ES-I3 (cell line): ENCODE results near the gene STK11.

Experiments used
- H3K36me3 ChIP-seq: 2 replicates; pipeline ENCODE4 v1.6.1; 2013; ENCODE audit warnings: mild to moderate bottlenecking, low read length, control low read depth, moderate library complexity; ENCODE audit not compliant: insufficient read depth
- H3K4me1 ChIP-seq: 2 replicates; pipeline ENCODE4 v1.6.1; 2013; ENCODE audit warnings: mild to moderate bottlenecking, control low read depth, low read length; ENCODE audit not compliant: insufficient read depth
- H3K9ac ChIP-seq: 2 replicates; pipeline ENCODE4 v1.6.1; 2013; ENCODE audit warnings: low read depth, mild to moderate bottlenecking, low read length, moderate library complexity
- H3K9me3 ChIP-seq: 2 replicates; pipeline ENCODE4 v1.6.1; 2013; ENCODE audit warnings: mild to moderate bottlenecking, low read length, moderate library complexity; ENCODE audit not compliant: control insufficient read depth, insufficient read depth

STK11 gene

GRCh38 chr19:1164684-1165531, 40.7 kb upstream of the STK11 start:
- no peak overlapping the region for H3K9ac ChIP-seq
- H3K36me3 ChIP-seq, result no peaks in the 10 kb centered on the region
- H3K9me3 ChIP-seq, result no peaks in the 10 kb centered on the region
- peaks cover 14% of the 10 kb centered on the region for H3K4me1 ChIP-seq

GRCh38 chr19:1166872-1167573, 38.6 kb upstream of the STK11 start:
- Histone ChIP-seq H3K9ac (no peak overlapping the region), H3K4me1 (peaks cover 29% of the 10 kb centered on the region), H3K36me3 (no peaks in the 10 kb centered on the region), H3K9me3 (no peaks in the 10 kb centered on the region)

GRCh38 chr19:1167687-1168571, 37.6 kb upstream of the STK11 start:
- H3K36me3 ChIP-seq, result no peaks in the 10 kb centered on the region
- peaks cover 34% of the 10 kb centered on the region for H3K4me1 ChIP-seq
- no peak overlapping the region for H3K9ac ChIP-seq
- no peaks in the 10 kb centered on the region for H3K9me3 ChIP-seq

GRCh38 chr19:1168572-1169410, 36.8 kb upstream of the STK11 start:
- H3K36me3 ChIP-seq, result no peaks in the 10 kb centered on the region
- H3K9ac ChIP-seq, result no peak overlapping the region
- H3K9me3 ChIP-seq, result no peaks in the 10 kb centered on the region
- H3K4me1 ChIP-seq, result peaks cover 34% of the 10 kb centered on the region

- Histone ChIP-seq H3K9ac (no peak overlapping the region), H3K36me3 (no peaks in the 10 kb centered on the region), H3K9me3 (no peaks in the 10 kb centered on the region), H3K4me1 (peaks cover 34% of the 10 kb centered on the region)
Measured at GRCh38 chr19:1169411-1169791, 36.2 kb upstream of the STK11 start.

GRCh38 chr19:1169921-1170885, 35.4 kb upstream of the STK11 start:
- peaks cover 34% of the 10 kb centered on the region for H3K4me1 ChIP-seq
- no peaks in the 10 kb centered on the region for H3K9me3 ChIP-seq
- H3K9ac ChIP-seq, result no peak overlapping the region
- no peaks in the 10 kb centered on the region for H3K36me3 ChIP-seq

GRCh38 chr19:1170938-1171754, 34.4 kb upstream of the STK11 start:
- Histone ChIP-seq H3K36me3 (no peaks in the 10 kb centered on the region), H3K9me3 (no peaks in the 10 kb centered on the region), H3K4me1 (peaks cover 34% of the 10 kb centered on the region), H3K9ac (peak overlapping the region; percentile 23; the same call in 1 of the 2 replicates)

- Histone ChIP-seq H3K9ac (peak overlapping the region; percentile 26; the same call in 1 of the 2 replicates), H3K9me3 (no peaks in the 10 kb centered on the region), H3K36me3 (no peaks in the 10 kb centered on the region), H3K4me1 (peaks cover 30% of the 10 kb centered on the region)
Measured at GRCh38 chr19:1171755-1172352, 33.7 kb upstream of the STK11 start.

- H3K36me3 ChIP-seq, result no peaks in the 10 kb centered on the region
- H3K9ac ChIP-seq, result peak overlapping the region; percentile 92
- H3K4me1 ChIP-seq, result peaks cover 27% of the 10 kb centered on the region; the same call in 1 of the 2 replicates
Measured at GRCh38 chr19:1172353-1173158, 33.0 kb upstream of the STK11 start.

GRCh38 chr19:1173159-1173844, 32.3 kb upstream of the STK11 start:
- Histone ChIP-seq H3K9me3 (no peaks in the 10 kb centered on the region), H3K9ac (peak overlapping the region; percentile 92), H3K36me3 (no peaks in the 10 kb centered on the region), H3K4me1 (peaks cover 27% of the 10 kb centered on the region; the same call in 1 of the 2 replicates)

More at GRCh38 chr19:1172353-1173158, 33.0 kb upstream of the STK11 start:
- no peaks in the 10 kb centered on the region for H3K9me3 ChIP-seq
